Mesendoderm (in vitro differentiated cells): ENCODE results near the gene C2orf81.
"Not testable (repeated sequence)": the region's sequence is repeated elsewhere in the genome, so short reads cannot be mapped to it uniquely, and the experiment has no call there.

ENCODE experiments used
- DNase-seq: peaks from one replicate; pipeline ENCODE4 v3.0.0; 2013
- H2AK5ac ChIP-seq: 2 replicates; pipeline ENCODE4 v1.6.1; 2013; ENCODE audit warnings: low read length, inconsistent platforms
- H2BK120ac ChIP-seq: 2 replicates; pipeline ENCODE4 v1.6.1; 2013; ENCODE audit warnings: low read depth, mild to moderate bottlenecking, low read length, moderate library complexity, mixed read lengths
- H2BK15ac ChIP-seq: replicated peaks from 2 replicates; pipeline ENCODE4 v1.6.1; 2013; ENCODE audit warnings: low read depth, mild to moderate bottlenecking, moderate library complexity
- H2BK5ac ChIP-seq: 2 replicates; pipeline ENCODE4 v1.6.1; 2013; ENCODE audit warnings: low read length, inconsistent platforms
- H3K18ac ChIP-seq: 2 replicates; pipeline ENCODE4 v1.6.1; 2013; ENCODE audit warnings: mild to moderate bottlenecking, low read length, mixed read lengths
- H3K23ac ChIP-seq: one replicate; pipeline ENCODE4 v1.6.1; 2013; ENCODE audit warnings: low read length
- H3K27ac ChIP-seq: 2 replicates; pipeline ENCODE4 v1.5.1; 2013; ENCODE audit warnings: low read depth, mild to moderate bottlenecking, inconsistent platforms, low read length, moderate library complexity
- H3K27me3 ChIP-seq: 2 replicates; pipeline ENCODE4 v1.6.1; 2013; ENCODE audit warnings: low read length, control low read depth, mild to moderate bottlenecking, inconsistent platforms; ENCODE audit not compliant: insufficient read depth, poor library complexity
- H3K36me3 ChIP-seq: 2 replicates; pipeline ENCODE4 v1.6.1; 2013; ENCODE audit warnings: low read length, inconsistent platforms; ENCODE audit not compliant: control insufficient read depth, insufficient read depth
- H3K4ac ChIP-seq: one replicate; pipeline ENCODE4 v1.6.1; 2013; ENCODE audit warnings: low read depth, mild to moderate bottlenecking, low read length, moderate library complexity
- H3K4me1 ChIP-seq: 2 replicates; pipeline ENCODE4 v1.6.1; 2013; ENCODE audit warnings: low read depth, low read length, inconsistent platforms; ENCODE audit not compliant: control insufficient read depth
- H3K4me2 ChIP-seq: 2 replicates; pipeline ENCODE4 v1.6.1; 2013; ENCODE audit warnings: low read length
- H3K4me3 ChIP-seq: 2 replicates; pipeline ENCODE4 v1.5.1; 2013; ENCODE audit warnings: mild to moderate bottlenecking, low read length
- H3K56ac ChIP-seq: one replicate; pipeline ENCODE4 v1.6.1; 2013; ENCODE audit warnings: low read length
- H3K79me1 ChIP-seq: 2 replicates; pipeline ENCODE4 v1.6.1; 2013; ENCODE audit warnings: low read length, inconsistent platforms
- H3K79me2 ChIP-seq: 2 replicates; pipeline ENCODE4 v1.6.1; 2013; ENCODE audit warnings: mild to moderate bottlenecking, low read length; ENCODE audit not compliant: control insufficient read depth, insufficient read depth
- H3K9ac ChIP-seq: 2 replicates; pipeline ENCODE4 v1.6.1; 2013; ENCODE audit warnings: low read length, inconsistent platforms
- H4K5ac ChIP-seq: one replicate; pipeline ENCODE4 v1.6.1; 2013; ENCODE audit warnings: low read length
- H4K8ac ChIP-seq: one replicate; pipeline ENCODE4 v1.6.1; 2013; ENCODE audit warnings: low read depth, mild to moderate bottlenecking, control low read depth, low read length, moderate library complexity
- WGBS: extraction: QIAGEN DNeasy Blood & Tissue Kit; methylation state at CpG from one replicate; pipeline ENCODE4 v1.1.7; 2013; ENCODE audit warnings: low lambda C conversion rate, missing lambda C conversion rate; ENCODE audit not compliant: insufficient coverage; ENCODE audit errors: extremely low coverage; 5-methylcytosine and 5-hydroxymethylcytosine counted together

Gene C2orf81

DNA sequence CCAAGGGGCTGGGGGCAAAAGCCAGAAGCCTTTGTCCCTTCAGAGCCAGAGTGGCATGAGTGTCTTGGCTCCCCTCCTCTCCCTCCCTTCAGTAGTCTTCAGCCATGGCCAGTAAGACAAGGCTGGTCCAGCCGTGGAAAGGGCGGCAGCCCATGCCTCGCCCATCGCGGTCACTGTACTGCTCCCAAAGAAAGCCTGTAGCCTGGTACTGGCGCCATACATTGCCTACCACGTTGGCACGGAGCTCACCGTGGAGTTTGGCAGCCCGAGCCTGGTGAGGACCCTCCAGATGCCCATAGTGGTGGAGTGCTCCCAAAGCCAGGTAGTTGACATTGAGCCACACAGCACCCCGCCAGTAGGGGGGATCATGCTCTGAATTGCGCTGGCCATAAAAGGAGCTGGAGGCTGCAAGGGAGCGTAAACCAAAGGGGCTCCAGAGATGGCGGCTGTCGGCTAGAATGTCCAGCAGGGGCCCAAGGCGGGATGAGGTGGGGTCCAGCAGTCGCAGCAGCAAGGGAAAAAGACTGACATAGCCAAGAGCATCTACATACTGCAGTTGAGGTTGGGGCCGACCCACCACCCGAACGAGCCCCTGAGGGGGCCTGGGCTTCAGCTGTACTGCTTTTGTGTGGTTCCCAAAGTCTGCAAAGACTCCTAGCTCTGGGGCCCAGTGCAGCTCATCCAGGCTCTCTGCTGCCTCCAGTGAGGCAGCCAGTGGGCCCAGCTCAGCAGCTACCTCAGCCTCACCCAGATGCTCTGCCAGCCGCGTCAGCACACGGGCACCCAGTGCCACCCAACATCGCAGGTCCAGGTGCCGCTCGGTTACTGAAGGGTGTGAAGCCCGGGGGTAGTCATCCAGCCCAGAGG lies 40.0 kb upstream of the C2orf81 start:
- Histone ChIP-seq H3K9ac (no peak overlapping the region), H3K27me3 (no peaks in the 10 kb centered on the region), H3K56ac (no peak overlapping the region), H3K79me2 (peaks cover 15% of the 10 kb centered on the region), H3K4me2 (no peak overlapping the region), H3K4ac (no peak overlapping the region), H3K23ac (no peak overlapping the region), H2BK5ac (no peak overlapping the region), H3K27ac (no peak overlapping the region), H3K4me3 (no peak overlapping the region), H4K5ac (no peak overlapping the region), H3K18ac (no peak overlapping the region), H3K36me3 (peaks cover 3% of the 10 kb centered on the region), H2BK15ac (no peak overlapping the region), H3K4me1 (peaks cover 4% of the 10 kb centered on the region), H3K79me1 (peaks cover 10% of the 10 kb centered on the region), H4K8ac (no peak overlapping the region), H2AK5ac (no peak overlapping the region), H2BK120ac (no peak overlapping the region)
- peak; percentile 70 for DNase-seq
- no CpG with 5 or more reads among the region's 27 CpGs for WGBS

DNA sequence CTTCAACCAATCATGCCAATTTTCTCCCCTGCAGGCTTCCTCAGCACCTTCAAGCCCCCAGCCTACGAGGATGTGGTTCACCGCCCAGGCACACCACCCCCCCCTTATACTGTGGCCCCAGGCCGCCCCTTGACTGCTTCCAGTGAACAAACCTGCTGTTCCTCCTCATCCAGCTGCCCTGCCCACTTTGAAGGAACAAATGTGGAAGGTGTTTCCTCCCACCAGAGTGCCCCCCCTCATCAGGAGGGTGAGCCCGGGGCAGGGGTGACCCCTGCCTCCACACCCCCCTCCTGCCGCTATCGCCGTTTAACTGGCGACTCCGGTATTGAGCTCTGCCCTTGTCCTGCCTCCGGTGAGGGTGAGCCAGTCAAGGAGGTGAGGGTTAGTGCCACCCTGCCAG lies 38.8 kb upstream of the C2orf81 start:
- not testable (repeated sequence) for H3K4ac ChIP-seq, DNase-seq, H3K36me3 ChIP-seq, H3K9ac ChIP-seq, H3K27me3 ChIP-seq, H2BK5ac ChIP-seq, H4K5ac ChIP-seq, H3K4me3 ChIP-seq, H3K27ac ChIP-seq, H3K4me2 ChIP-seq, H3K4me1 ChIP-seq, H3K18ac ChIP-seq, H2AK5ac ChIP-seq, H3K23ac ChIP-seq, H2BK120ac ChIP-seq, H4K8ac ChIP-seq, H2BK15ac ChIP-seq, H3K56ac ChIP-seq
- Histone ChIP-seq H3K79me1 (peaks cover 13% of the 10 kb centered on the region), H3K79me2 (peaks cover 17% of the 10 kb centered on the region)
- no CpG with 5 or more reads among the region's 10 CpGs for WGBS

DNA sequence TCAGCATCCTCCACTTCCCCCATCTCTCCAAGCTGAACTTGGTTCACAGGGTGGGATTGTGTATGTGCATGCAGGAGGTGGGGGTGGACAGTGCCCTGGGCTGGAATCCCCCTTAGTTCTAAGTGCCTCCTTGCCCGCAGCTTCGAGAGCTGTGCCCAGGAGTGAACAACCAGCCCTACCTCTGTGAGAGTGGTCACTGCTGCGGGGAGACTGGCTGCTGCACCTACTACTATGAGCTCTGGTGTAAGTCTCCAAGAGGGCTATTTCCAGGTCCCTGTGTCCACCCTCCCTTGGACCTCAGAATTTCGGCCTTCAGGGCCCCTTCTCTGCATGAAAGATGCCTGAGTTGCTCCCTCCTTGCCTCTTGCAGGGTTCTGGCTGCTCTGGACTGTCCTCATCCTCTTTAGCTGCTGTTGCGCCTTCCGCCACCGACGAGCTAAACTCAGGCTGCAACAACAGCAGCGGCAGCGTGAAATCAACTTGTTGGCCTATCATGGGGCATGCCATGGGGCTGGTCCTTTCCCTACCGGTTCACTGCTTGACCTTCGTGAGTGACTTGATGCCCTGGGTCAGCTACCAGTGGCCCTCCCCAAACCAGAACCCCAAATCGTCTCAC lies 38.2 kb upstream of the C2orf81 start:
- H3K27me3 ChIP-seq, H3K36me3 ChIP-seq, H2BK15ac ChIP-seq, H3K27ac ChIP-seq, DNase-seq, H3K4me1 ChIP-seq, H4K5ac ChIP-seq, H4K8ac ChIP-seq, H2BK5ac ChIP-seq, H2BK120ac ChIP-seq, H3K4ac ChIP-seq, H3K4me3 ChIP-seq, H2AK5ac ChIP-seq, H3K18ac ChIP-seq, H3K23ac ChIP-seq: not testable (repeated sequence)
- peak overlapping the region; percentile 100 for H3K56ac ChIP-seq
- H3K79me2 ChIP-seq = peaks cover 13% of the 10 kb centered on the region
- peak overlapping the region; percentile 4 for H3K4me2 ChIP-seq
- peaks cover 13% of the 10 kb centered on the region for H3K79me1 ChIP-seq
- H3K9ac ChIP-seq = peak overlapping the region; percentile 100
- no CpG with 5 or more reads among the region's 13 CpGs for WGBS

DNA sequence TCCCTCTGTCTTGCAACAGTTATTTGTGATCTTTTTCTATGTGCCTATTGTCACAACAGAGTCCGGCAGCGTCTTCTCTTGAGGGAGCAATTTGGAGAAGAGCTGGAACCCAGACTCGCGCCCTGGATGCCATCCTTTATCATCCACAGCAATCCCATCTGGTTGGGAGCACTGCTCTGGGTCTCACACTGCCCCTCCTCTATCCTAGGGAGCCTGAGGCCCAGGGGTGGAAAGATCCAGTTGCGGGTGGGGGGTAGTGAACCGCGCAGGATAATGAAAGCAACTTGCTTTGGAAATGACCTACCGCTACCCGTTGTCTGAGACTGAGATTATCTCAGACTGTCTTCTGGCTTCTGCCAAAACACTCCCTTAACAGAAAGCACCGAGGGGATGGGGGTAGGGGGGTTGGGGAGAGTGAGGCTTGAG lies 37.5 kb upstream of the C2orf81 start:
- Histone ChIP-seq H2BK15ac (no peak overlapping the region), H3K79me1 (peaks cover 10% of the 10 kb centered on the region), H2BK120ac (no peak overlapping the region), H2AK5ac (peak overlapping the region; percentile 84), H3K9ac (peak overlapping the region; percentile 100), H3K4me1 (peaks cover 6% of the 10 kb centered on the region), H3K79me2 (peaks cover 9% of the 10 kb centered on the region), H3K4me3 (peak overlapping the region; percentile 99), H3K27ac (no peak overlapping the region), H3K56ac (peak overlapping the region; percentile 100), H3K18ac (no peak overlapping the region), H2BK5ac (peak overlapping the region; percentile 35), H3K4me2 (peak overlapping the region; percentile 96), H3K36me3 (peaks cover 3% of the 10 kb centered on the region), H3K27me3 (no peaks in the 10 kb centered on the region), H3K23ac (no peak overlapping the region), H4K8ac (no peak overlapping the region), H3K4ac (peak overlapping the region; percentile 28), H4K5ac (peak overlapping the region; percentile 82)
- DNase-seq = no peak
- no CpG with 5 or more reads among the region's 10 CpGs for WGBS

DNA sequence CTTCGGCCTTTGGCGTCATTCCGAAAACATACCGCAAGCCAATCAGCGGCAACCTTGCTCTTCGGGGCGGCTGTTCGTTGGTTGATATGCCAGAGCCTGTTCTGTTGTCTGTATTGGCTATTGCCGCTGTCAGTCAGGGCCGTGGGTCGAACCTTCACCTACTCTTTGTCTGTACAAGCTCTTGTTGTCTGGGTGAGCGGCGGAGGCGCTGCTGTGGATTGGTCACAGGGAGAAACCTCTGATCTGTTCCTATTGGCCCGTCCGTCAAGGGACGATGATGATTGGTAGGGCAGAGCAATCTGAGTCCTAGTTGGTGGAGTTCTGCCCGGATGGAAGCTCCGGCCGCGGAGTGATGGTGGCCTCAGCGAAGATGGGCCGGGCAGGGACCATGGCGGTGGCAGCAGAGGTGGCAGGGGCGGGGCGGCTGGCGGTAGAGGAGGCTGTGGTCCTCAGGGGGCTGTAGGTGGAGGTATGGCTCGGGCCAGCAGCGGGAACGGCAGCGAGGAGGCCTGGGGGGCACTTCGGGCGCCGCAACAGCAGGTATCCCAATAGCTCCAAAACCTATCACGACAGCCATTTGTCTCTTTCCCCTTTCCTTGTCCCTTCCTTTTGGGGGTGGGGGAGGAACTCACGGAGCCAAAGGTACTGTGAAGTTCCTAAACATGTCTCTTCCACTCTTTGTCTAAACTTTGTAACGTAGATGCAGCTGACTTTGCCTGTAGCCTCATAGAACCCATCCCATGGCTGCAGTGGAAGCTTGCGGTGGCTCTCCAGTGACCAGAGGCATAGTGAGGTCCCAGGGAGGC lies 36.9 kb upstream of the C2orf81 start, which contains the start of gene WBP1:
WBP1 (plus strand) TSS at position 307 of the 806 bp plus-strand sequence; CDS start at position 472, 165 bp downstream.
- Histone ChIP-seq H3K27me3 (no peaks in the 10 kb centered on the region), H3K4me1 (peaks cover 6% of the 10 kb centered on the region), H3K79me1 (peaks cover 10% of the 10 kb centered on the region), H2BK15ac (no peak within 1 kb of the TSS), H3K4me2 (peak within 1 kb of the TSS; percentile 96), H4K8ac (peak within 1 kb of the TSS; percentile 43), H2BK120ac (no peak within 1 kb of the TSS), H3K23ac (no peak within 1 kb of the TSS), H3K36me3 (peaks cover 3% of the 10 kb centered on the region), H3K4ac (peak within 1 kb of the TSS; percentile 28), H4K5ac (peak within 1 kb of the TSS; percentile 82), H3K9ac (peak within 1 kb of the TSS; percentile 100), H3K18ac (peak within 1 kb of the TSS; percentile 34), H3K56ac (peak within 1 kb of the TSS; percentile 100), H3K79me2 (peaks cover 9% of the 10 kb centered on the region), H3K4me3 (peak within 1 kb of the TSS; percentile 99), H2AK5ac (peak within 1 kb of the TSS; percentile 84), H2BK5ac (peak within 1 kb of the TSS; percentile 76), H3K27ac (peak within 1 kb of the TSS; percentile 93)
- no CpG with 5 or more reads among the region's 38 CpGs for whole genome bisulfite sequencing
- DNase-seq = peak; percentile 100
